Measurements from ENCODE around the gene SURF4.
"Not testable (repeated sequence)": the region's sequence is repeated elsewhere in the genome, so short reads cannot be mapped to it uniquely, and the experiment has no call there.

The SURF4 gene

DNA sequence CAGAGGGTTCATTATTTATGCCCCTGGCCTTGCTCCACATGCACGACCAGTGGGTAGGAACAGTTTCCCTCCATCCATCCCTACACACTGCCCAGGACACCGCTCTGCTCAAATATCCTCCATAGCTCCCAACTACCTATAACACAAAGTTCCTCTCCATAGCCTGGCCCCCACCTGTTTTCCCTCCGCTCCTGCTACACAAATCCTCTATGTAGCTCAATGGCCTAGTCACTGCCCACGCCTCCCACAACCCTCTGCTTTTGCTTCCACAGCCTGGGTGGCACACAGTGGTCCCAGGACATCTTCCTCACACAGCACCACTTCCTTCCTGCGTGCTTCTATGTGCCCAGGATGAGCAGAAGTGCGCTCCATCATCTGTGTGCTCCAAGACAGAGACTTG lies 21.5 kb upstream of the SURF4 start:
- no peak for DNase-seq (ENCODE audit: low read depth)

DNA sequence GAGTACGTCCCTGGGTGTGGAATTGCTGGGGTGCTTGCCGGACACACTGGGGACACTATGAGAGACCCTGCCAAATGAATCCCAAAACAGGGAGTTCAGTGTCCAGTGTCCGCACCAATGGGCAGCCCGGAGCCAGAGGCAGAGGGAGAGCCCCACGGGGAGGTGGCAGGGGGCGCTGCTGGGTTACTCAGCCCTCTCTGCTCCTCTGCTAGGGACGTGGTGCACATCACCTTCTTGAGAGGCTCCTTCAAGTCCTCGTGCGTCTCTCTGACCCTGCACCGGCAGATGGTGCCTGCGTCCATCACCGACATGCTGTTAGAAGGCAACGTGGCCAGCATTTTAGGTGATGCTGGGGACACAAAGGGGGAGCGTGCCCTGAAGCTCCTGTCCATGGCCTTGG lies 21.1 kb upstream of the SURF4 start:
- DNase-seq (ENCODE audit: low read depth): no peak

DNA sequence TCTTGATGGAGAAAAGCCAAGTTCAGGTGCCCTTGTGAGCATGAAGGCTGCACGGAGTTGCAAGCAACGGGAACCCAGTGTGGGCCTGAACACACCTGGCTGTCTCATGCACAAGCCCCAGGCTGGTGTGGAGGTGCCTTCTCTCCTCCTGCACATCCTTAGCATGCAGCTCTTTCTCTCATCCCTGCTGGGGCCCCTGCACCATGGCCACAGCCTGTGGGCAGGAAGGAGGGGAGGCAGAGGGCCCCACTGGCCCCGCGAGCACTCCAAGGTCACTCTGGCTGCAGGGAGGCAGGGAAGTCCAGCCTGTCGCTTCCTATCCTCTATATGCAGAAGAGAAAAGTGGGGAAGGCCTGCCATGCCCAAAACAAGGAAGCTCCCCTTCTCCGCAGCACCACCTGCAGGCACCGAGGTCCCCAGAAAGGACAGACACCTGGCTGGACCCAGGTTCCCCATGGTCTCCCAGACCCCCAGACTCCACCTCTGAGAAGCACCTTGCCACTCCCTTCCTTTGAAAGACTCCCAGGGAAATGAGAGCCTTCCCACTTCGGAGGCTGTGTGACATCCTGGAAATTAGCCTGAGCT lies 18.9 kb upstream of the SURF4 start:
- DNase-seq (ENCODE audit: low read depth): no peak

DNA sequence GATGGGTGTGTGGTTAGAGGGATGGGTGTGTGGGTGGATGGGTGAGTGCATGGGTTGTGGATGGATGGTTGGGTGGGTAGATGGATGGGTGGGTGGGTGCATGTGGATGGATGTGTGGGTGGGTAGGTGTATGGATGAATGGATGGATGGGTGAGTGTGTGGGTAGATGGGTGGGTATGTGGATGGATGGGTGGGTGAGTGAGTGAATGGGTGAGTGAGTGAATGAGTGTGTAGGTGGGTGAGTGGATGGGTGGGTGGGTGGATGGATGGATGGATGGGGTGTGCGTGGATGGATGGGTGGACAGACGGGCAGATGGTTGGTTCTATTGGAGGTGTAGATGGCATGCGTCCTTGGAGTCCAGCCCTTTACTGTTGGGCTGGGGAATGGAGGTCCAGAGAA lies 17.5 kb upstream of the SURF4 start:
- DNase-seq (ENCODE audit: low read depth): no peak

DNA sequence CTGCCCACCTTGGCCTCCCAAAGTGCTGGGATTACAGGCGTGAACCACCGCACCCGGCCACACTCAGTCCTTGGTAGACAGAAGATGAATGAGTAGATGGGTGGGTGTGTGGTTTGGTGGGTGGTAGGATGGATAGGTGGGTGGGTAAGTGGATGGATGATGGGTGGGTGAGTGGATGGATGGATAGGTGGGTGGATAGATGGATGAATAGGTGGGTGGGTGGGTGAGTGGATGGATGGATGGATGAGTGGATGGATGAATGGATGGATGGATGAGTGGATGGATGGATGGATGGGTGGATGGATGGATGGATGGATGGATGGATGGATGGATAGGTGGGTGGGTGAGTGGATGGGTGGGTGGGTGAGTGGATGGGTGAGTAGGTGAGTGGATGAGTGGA lies 16.4 kb upstream of the SURF4 start:
- DNase-seq (ENCODE audit: low read depth): not testable (repeated sequence)

DNA sequence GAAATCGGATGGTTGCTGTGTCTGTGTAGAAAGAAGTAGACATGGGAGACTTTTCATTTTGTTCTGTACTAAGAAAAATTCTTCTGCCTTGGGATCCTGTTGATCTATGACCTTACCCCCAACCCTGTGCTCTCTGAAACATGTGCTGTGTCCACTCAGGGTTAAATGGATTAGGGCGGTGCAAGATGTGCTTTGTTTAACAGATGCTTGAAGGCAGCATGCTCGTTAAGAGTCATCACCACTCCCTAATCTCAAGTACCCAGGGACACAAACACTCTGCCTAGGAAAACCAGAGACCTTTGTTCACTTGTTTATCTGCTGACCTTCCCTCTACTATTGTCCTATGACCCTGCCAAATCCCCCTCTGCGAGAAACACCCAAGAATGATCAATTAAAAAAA lies 15.6 kb upstream of the SURF4 start:
- DNase-seq (ENCODE audit: low read depth): not testable (repeated sequence)

DNA sequence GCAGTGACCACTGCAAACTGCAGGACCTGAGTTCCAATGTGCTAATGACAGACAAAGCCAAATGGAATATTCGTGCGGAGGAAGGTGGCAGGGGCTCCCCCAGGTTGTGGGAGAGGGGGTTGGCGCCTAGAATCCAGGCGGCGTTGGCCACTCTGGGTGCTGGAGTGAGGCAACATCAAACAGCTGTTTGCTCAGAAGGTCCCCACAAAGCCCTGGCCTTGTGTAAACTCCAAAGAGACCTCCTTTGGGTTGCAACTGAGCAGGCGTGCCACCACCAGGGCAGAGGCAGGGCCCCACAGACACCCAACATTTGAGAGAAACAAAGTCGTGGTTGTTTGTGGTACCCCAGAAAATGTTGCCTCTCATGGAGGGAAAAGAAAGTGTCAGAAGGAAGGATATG lies 14.9 kb upstream of the SURF4 start:
- DNase-seq (ENCODE audit: low read depth): no peak

DNA sequence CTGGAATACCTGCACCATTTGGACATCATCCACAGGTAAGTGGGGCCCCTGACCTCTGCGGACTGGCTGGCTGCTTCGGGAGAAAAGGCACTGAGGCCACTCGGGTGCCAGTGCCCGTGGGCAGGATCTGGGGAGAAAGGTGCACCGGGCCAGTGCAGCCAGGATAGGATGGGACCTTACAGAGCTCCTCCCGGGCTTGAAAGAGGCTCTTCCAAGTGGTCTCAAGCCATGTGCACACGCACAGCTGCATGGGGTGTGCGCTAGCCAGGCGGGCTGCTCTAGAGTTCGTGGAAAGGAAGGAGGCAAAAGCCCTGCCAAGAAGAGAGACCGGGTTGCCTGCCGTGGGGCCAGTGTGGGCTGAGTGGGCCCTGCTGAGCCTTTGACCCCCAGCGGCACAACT lies 13.7 kb upstream of the SURF4 start:
- no peak for DNase-seq (ENCODE audit: low read depth)

DNA sequence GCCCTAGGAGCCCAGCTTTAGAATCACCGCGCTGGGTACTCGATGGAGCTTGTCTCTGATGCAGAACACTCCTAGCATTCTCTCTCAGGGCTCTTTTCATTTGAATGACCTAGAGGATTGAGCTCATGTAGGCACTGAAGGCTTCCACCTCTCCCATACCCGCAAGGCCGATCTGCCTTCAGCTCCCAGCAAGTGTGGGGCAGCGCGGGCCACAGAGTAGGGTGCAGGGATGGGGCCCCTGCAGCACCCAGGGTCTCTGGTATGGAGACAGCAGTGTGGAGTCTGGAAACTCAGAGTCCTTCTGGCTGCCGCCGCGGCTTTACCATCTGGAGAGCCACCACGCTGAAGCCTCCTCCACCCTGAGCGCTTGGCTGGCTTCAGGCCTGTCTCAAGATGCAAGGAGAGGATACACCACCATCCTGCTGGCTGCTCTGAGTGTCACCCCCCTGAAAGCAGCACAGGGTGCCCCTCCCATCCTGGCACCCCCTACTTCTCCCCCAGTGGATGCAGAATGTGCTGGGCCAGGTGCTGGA lies 13.2 kb upstream of the SURF4 start:
- no peak for DNase-seq (ENCODE audit: low read depth)

DNA sequence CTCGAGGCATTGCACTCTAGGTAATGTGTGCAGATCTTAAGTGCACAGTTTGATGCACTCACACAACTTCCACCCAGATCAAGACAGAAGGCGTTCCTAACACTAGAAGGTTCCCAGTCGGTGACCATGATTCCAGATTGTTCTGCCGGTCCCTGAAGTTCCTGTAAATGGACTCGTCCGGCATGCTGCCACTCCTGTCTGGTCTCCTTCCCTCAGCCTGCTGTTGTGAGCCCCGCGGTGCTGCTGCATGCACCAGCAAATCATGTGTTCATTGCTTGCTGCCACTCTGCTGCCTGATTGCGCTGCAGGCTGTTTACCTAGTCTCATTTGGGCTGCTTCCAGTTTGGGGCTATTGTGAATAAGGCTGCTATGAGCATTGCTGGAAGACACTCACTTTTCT lies 11.8 kb upstream of the SURF4 start:
- no peak for DNase-seq (ENCODE audit: low read depth)

DNA sequence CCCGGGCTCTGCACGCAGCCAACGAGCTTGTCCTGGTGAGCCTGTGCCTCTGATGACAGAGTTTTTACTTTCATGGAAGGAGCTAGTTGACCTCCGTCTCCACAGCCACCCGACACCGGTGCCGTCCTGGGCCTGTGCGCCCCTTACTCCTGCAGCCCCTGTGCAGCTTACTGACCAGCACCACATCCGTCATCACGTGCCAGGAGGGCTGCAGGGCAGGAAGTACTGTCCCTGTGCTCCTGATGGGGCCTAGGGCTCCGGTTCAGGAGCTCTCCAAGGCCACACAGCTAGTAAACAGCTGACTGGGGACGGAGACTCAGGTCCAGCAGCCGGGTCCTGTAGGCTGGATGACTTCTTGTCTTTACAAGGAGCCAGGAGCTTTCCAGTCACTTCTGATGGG lies 10.5 kb upstream of the SURF4 start:
- DNase-seq (ENCODE audit: low read depth): no peak

DNA sequence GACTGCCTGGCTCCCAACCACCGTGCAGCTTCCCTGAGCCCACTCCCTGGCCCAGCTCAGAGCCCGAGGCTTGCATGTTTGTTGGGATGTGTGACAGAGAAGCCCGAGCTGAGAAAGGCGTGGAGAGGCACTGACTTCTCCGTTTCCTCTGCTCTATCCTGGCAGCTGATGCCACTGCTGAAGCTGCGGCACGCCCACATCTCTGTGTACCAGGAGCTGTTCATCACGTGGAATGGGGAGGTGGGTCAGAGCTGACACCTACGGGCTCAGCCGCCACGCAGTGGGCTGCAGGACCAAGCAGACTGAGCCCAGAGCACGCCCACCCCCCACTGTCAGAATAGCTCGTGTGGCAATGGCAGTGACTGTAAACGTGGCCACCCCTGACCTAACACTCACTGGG lies 9.6 kb upstream of the SURF4 start:
- DNase-seq (ENCODE audit: low read depth): no peak

DNA sequence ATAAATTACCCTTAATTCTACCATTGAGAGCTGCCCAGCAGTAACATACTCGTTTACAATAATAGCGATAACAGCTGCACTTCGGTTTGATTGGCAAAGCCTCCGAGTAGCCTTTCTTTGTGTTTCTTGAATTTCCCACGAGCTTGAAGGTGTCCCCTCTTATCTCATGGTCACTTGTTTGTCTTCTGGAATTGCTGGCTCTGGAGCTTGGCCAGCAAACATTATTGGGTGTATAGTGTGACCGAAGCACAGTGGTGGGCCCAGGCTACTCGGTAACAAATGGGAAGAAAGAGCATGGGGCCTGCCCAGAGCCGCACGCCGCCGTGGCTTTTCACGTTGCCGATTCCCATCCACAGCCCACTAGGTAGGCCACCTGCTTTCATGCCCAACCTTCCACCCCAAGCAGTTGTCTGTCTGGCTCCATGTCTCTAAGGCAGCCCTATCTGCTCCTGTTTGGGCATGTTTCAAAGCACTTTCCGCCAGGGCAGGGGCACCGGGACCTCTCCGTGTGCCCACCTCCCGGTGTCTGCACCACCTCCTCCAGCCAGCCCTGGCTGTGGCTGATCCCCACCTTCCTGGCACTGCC lies 9.0 kb upstream of the SURF4 start:
- no peak for DNase-seq (ENCODE audit: low read depth)

DNA sequence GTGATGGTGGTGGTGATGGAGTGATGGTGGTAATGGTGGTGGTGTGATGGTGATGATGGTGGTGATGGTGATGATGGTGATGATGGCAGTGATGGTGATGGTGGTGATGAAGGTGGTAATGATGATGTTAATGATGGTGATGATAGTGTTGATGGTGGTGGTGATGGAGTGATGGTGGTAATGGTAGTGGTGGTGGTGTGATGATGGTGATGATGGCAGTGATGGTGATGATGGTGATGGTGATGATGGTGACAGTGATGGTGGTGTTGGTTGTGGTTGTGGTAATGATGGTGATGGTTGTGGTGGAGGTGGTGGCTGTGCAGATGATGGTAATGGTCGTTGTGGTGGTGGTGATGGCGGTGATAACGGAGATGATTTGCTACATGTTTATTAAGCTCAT lies 7.6 kb upstream of the SURF4 start:
- no peak for DNase-seq (ENCODE audit: low read depth)

DNA sequence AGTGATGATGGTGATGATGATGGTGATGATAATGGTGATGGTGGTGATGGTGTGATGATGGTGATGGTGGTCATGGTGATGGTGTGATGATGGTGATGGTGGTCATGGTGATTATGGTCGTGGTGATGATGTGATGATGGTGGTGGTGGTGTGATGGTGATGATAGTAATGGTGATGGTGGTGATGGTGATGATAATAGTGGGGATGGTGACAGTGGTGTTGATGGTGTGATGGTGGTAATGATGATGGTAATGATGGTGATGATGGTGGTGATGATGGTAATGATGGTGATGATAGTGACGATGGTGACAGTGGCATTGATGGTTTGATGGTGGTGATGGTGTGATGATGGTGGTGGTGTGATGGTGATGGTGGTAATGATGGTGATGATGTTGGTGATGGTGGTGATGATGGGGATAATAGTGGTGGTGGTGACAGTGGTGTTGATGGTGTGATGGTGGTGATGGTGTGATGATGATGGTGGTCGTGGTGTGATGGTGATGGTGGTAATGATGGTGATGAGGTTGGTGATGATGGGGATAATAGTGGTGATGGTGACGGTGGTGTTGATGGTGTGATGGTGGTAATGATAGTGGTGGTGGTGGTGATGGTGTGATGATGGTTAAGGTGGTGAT lies 6.8 kb upstream of the SURF4 start:
- no peak for DNase-seq (ENCODE audit: low read depth)

DNA sequence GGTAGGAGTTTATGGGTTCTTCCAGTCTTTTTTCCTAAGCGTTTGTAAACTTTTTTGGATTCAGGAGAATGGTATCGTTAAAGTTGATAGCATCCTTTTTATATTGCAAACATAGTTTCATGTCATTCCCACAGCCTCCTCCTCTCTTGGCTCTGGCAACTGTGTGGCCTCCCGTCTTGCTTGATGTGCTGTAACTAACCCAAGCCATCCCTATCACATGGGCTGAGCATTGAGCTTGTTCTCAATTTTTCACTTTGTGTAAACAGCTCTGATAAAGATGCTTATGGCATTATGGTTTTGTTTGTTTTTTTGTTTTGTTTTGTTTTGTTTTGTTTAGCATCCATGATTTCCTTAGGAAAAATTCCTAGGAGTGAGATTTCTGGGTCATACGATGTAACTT lies 4.9 kb upstream of the SURF4 start:
- no peak for DNase-seq (ENCODE audit: low read depth)

DNA sequence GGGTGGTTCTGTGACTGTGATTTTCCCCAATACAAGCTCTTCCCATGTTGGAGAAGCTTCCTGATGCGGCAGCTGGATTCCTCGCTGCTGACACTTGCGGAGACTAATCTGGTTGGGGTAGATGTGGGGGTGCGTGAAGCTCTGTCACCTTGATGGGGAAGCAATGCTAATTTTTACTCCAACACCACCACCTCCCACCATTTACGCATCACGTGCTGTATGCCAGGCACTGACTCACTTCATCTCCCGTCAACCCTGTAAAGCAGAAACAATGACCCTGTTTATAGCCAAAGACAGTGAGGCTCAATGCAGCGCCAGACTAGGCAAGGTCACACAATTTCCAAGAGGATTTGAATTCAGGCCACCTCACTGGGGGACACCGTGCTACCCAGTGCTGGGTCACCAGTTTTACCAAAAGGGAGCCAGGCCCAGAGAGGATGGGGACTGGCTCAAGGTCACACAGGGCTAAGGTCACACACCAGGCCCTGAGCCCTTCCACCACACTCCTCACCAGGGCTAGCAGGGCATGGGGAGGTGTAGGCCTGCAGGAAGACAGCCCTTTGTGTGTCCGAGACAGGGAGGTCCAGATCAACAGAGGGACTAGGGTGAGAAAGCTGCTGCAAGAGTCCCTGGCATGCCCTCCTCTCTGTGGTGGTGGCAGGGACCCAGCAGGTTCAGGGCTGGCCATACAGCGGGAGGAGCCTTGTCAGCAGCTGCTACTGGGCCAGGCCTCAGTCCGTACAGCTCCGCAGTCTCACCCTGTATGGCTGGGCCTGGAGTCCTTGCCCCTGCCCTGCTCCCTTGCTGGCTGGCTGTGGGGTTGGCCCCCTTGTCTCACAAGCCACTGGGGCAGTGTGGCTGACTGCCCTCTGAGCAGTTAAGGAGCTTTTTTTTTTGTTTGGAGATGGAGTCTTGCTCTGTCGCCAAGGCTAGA lies 3.6 kb upstream of the SURF4 start:
- DNase-seq (ENCODE audit: low read depth): no peak

DNA sequence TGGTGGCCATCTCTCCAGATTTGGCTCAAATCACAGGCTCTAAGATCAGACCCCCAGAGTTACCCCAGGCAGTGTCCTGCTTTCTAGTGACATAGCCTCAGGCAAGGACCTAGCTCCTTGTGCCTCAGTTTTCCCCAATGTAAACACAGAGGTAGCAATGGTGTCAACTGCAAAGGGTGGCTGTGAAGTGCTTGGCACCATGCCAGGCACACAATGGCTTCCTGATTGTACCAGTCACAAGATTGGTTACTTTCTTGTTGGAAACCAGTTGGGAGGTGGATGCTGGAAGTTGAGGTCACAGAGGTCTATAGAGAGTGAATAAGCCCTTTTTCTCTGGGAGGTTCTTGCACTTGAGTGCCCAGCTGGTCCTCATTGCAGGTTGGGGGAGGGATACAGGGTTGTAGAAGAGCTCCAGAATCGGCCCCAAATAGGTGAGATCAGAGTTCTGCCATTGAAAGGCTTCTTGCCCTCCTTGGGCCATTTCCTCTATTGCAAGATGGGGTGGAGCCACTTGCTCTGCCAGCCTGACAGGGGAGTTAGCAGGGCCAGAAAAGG lies 2.6 kb upstream of the SURF4 start:
- no peak for DNase-seq (ENCODE audit: low read depth)

DNA sequence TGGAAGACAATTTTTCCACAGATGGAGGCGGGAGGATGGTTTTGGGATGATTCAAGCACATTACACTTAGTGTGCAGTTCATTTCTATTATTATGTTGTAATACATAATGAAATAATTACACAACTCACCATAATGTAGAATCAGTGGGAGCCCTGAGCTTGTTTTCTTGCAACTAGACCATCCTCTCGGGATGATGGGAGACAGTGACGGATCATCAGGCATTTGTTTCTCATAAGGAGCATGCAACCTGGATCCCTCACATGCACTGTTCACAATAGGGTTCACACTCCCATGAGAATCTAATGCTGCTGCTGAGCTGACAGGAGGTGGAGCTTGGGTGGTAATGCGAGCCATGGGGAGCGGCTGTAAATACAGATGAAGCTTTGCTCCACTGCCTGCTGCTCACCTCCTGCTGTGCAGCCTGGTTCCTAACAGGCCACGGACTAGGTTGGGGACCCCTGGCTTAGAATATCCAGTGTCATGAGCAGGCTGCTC lies 1.9 kb upstream of the SURF4 start:
- DNase-seq (ENCODE audit: low read depth): no peak

DNA sequence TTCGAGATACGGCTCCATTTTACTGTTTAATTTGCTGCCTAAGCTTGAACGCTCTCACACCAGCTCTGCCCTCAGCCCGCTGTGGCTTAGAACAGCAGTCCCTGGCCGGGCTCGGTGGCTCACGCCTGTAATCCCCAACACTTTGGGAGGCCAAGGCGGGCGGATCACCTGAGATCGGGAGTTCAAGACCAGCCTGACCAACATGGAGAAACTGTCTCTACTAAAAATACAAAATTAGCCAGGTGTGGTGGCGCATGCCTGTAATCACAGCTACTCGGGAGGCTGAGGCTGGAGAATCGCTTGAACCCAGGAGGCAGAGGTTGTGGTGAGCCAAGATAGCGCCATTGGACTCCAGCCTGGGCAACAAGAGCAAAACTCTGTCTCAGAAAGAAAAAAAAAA lies 1.4 kb upstream of the SURF4 start:
- not testable (repeated sequence) for DNase-seq (ENCODE audit: low read depth)

DNA sequence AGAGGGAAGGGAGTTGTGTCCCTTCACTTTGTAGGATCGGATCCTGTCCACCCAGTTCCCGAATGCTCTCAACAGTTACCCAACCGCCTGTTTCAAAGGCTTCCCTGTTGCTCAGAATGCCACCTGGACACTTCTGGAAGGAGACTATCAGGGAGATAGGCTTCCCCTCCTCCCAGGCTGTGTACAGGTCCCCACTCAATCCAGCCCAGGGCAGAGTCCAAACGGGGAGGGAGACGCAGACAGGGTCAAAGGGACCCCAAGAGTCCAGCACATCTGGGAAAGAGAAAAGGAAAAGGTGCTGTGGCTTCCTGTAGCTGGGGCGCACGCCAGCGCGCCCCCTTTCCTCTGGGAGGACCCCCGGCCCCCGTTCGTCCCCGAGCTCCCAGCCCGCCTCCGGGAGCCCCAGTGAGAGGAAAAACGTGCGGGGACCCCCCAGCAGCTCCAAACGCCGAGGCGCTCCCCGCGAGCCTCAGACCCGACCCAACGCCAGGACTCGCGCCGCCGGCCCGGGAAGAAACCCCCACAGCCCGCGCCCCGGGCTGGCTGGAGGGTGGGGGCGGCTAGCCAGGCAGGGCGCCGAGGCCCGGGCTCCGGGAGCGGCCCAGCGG lies 640 bp downstream of the SURF4 start:
- DNase-seq (ENCODE audit: low read depth): no peak

DNA sequence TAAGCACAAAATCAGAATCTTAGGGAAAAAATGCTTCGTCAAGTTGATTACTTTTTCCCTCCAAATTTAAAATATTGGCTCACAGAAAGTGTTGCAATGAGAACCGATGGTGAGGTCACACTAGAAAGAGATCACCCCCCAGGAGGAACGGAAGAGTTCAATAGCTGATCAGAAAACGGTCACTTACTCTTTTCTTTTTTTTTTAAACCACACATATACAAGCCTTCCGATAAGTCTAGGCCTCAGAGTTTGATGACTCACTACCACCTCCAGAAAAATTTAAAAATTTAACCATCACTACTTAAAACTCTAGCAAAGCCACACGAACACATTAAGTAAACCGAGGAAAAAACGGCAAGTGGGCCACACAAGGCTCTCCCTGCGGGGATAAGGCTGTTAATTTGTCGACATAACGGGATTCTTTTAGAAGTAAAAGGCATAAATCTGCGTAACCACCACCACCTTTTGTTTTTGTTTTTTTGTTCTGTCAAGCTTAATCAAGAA lies 1.2 kb downstream of the SURF4 start:
- no peak for DNase-seq (ENCODE audit: low read depth)

All from activated T-helper 1 cell treated with Interleukin-2 at 50 U/mL for 16 hours (primary cell).